Suppressor macrophage treated with lipopolysaccharide for 4 hours (primary cell): ENCODE results near the gene GHRH.

Experiments used
- DNase-seq: peaks from one replicate; pipeline ENCODE4 v3.0.0-alpha.2; 2020

Gene GHRH

GRCh38 chr20:37202267-37202943, 59.2 kb downstream of the GHRH start:
- DNase-seq: peak; percentile 73

- no peak for DNase-seq
Measured at GRCh38 chr20:37201827-37202162, 59.8 kb downstream of the GHRH start.
